Measurements from ENCODE around the gene CLEC20A.
A peak's percentile ranks its signal among the peaks of the same experiment; 100 is the strongest.

The CLEC20A gene

DNA sequence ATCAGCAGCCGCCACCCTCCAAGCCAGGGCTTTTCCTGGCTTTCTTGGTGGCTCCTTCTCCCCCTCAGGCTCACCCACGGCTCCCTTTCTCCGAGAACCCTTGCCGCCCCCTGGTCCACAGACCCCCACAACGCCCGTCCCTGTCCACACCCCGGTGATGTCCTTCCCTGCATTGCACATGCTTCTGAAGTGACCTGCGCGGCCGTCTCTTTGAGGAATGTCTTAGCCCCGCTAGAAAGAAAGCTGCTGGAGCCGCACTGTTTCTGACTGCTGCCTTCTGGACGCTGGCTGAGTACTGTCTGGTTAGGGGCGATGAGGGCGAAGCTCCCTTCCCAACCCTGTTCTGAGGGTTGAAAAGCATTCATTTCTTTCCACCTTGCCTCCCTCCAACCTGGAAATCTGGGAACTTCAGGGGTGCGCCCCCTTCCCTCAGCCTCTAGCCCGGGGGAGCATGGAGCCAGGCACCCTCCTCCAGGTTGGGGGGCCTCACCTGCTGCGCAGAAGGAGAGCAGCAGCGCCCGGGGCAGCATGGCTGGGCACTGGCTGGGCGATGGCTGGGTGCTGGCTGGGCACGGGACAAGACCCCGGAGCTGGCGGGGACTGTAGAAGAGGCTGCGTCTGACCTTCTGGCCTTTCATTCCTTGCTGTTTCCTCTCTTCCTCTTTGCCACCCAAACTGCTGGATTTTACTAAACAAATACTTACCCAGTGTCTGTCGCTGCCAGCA, at the start of gene CLEC20A:
Gene CLEC20A, minus strand, starts transcription at position 555 of the 726 bp plus-strand sequence. Its CDS starts 25 bp downstream, at position 530.
- H3K4me1 ChIP-seq (ENCODE audit: control insufficient read depth, insufficient read depth, low read length): no peaks in the 10 kb centered on the region
- no peaks in the 10 kb centered on the region for H3K9me3 ChIP-seq (ENCODE audit: control insufficient read depth in 2 of 2, low read length in 2 of 2)
- H3K4me3 ChIP-seq (ENCODE audit: low read length in 2 of 2): no peak within 1 kb of the TSS
- no peak within 1 kb of the TSS for H3K27ac ChIP-seq (ENCODE audit: low read length)
- no peaks in the 10 kb centered on the region for H3K36me3 ChIP-seq (ENCODE audit: control insufficient read depth in 2 of 2, insufficient read depth in 2 of 2, low read length in 2 of 2)
- H3K9ac ChIP-seq (ENCODE audit: low read length in 2 of 2): no peak within 1 kb of the TSS
- no peaks in the 10 kb centered on the region for H3K27me3 ChIP-seq (ENCODE audit: control insufficient read depth in 1 of 2, insufficient read depth in 2 of 2, low read length in 2 of 2)

DNA sequence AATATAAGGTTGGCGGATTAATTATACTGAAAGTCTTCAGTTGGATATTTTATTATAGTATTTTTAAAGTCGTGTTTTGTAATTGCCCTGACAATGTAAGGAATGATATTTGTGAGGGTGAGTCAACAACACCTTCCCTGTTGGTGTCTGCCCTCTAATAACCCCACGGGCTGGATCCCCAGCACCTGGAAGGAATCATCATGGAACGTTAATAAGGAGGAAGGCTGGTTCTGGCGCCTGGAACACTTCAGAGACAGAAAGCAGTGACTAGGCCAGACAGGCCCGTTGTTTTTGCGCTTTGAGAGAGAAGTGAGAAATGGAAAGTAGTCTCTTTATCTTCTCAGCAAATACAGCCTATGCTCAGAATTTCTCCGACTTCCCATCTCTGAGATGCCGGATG, 47.8 kb upstream of the CLEC20A start:
- peak overlapping the region in 1 of 2 donors; percentile 43 for H3K4me3 ChIP-seq (ENCODE audit: low read length in 2 of 2)
- H3K9ac ChIP-seq (ENCODE audit: low read length in 2 of 2): peak overlapping the region in 1 of 2 donors; percentile 22
- no peaks in the 10 kb centered on the region for H3K9me3 ChIP-seq (ENCODE audit: control insufficient read depth in 2 of 2, low read length in 2 of 2)
- H3K4me1 ChIP-seq (ENCODE audit: control insufficient read depth, insufficient read depth, low read length): peaks cover 24% of the 10 kb centered on the region
- peaks cover 6% of the 10 kb centered on the region in 2 donors for H3K36me3 ChIP-seq (ENCODE audit: control insufficient read depth in 2 of 2, insufficient read depth in 2 of 2, low read length in 2 of 2)
- peak overlapping the region; percentile 46 for H3K27ac ChIP-seq (ENCODE audit: low read length)
- H3K27me3 ChIP-seq (ENCODE audit: control insufficient read depth in 1 of 2, insufficient read depth in 2 of 2, low read length in 2 of 2): no peaks in the 10 kb centered on the region

DNA sequence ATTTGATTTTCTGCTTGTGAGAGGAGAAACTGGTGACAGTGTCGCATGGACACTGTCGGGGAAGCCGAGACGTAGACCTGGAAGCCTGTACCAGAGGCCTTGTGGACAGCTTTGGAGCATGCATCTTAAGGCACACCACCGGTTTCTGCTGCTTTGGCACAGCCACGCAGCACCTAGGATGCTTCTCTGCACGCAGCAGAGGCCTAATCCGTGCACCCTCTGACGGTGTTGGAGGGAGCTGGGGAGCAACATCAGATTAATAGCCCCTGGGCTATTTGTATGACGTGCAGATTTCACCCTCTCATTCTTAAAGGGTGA, 46.5 kb upstream of the CLEC20A start:
- H3K9ac ChIP-seq (ENCODE audit: low read length in 2 of 2): peak overlapping the region; percentile 62 to 74
- H3K27ac ChIP-seq (ENCODE audit: low read length): peak overlapping the region; percentile 62
- H3K36me3 ChIP-seq (ENCODE audit: control insufficient read depth in 2 of 2, insufficient read depth in 2 of 2, low read length in 2 of 2): peaks cover 6% of the 10 kb centered on the region in 2 donors

DNA sequence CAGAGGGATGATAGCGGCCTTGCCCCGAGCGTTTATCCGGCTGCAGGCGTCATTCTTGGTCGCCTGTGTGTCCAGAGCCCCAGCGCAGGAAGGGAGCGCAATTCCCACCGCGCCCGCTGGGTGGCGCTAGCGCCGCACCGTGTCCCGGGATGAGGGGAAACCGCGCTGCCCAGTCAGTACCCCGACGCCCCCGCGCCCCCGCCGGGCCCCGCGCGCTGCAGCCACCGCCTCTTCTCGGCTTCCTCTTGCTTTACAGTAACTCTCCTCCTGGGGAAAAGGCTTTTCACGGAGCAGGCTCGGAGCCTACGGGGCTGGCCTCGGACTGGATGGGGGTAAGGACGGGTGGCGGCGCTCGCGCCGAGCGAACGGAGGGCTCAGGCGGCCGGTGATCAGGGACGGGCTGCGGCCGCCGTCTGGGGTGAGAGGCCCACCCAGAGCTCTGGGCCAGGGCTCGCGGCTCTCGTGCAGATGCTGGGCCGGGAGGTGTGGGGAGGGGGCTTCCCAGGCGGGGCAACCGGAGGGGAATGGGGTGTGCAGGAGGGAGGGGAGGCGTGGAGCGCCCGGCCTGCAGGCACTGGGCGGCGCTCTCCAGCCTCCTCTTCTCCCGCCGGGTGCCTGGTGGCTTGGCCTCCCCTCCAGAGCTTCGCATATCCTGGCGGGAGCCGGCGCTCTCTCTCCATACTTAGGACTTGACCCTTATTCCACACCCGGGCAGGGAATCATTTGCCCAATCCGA, 46.0 kb upstream of the CLEC20A start:
- H3K9me3 ChIP-seq (ENCODE audit: control insufficient read depth in 2 of 2, low read length in 2 of 2): no peaks in the 10 kb centered on the region
- peak overlapping the region; percentile 62 for H3K27ac ChIP-seq (ENCODE audit: low read length)
- peak overlapping the region; percentile 60 to 94 for H3K4me3 ChIP-seq (ENCODE audit: low read length in 2 of 2)
- H3K27me3 ChIP-seq (ENCODE audit: control insufficient read depth in 1 of 2, insufficient read depth in 2 of 2, low read length in 2 of 2): no peaks in the 10 kb centered on the region
- H3K4me1 ChIP-seq (ENCODE audit: control insufficient read depth, insufficient read depth, low read length): peaks cover 24% of the 10 kb centered on the region
- H3K9ac ChIP-seq (ENCODE audit: low read length in 2 of 2): peak overlapping the region; percentile 74 to 80
- H3K36me3 ChIP-seq (ENCODE audit: control insufficient read depth in 2 of 2, insufficient read depth in 2 of 2, low read length in 2 of 2): peaks cover 4 to 6% of the 10 kb centered on the region in 2 donors

More for the DNA sequence above, 46.5 kb upstream of the CLEC20A start:
- Histone ChIP-seq H3K4me1 (ENCODE audit: control insufficient read depth, insufficient read depth, low read length) (peaks cover 24% of the 10 kb centered on the region), H3K9me3 (ENCODE audit: control insufficient read depth in 2 of 2, low read length in 2 of 2) (no peaks in the 10 kb centered on the region), H3K27me3 (ENCODE audit: control insufficient read depth in 1 of 2, insufficient read depth in 2 of 2, low read length in 2 of 2) (no peaks in the 10 kb centered on the region), H3K4me3 (ENCODE audit: low read length in 2 of 2) (peak overlapping the region; percentile 60 to 94)

DNA sequence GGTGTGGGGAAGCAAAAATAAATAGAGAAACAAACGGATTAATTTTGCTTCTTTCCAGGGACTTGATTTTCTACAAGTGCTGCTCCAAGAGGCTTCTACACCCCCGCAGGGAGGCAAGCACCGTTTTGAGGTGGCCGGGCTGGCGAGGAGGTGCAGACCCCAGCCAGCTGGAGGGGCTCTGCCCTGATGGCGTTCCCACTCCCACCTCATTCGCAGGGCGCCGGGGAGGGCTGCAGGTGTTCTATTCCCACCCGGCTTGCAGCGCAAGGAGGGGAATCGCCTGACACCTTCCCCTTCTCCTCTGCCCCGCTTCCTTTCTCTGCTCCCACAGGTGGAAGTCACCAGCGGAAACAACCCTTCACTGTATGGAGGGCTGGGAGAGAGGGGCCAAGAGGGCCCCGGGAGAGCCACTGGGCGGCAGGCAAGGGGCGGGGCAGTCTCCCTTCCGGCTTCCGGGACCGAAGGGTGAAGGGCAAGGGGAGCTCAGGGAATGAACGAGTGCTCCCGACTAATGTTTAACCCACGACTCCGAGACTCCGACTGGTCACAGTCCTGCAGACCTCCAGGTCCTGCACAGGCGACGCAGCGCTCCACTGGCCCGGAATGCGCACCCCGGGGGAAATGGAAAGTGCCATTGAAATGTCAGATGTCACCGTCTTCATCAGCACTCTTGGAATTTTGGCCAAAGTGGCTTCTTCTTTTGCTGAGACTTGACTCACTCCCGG, 45.2 kb upstream of the CLEC20A start:
- Histone ChIP-seq H3K4me3 (ENCODE audit: low read length in 2 of 2) (peak overlapping the region; percentile 60 to 94), H3K9ac (ENCODE audit: low read length in 2 of 2) (peak overlapping the region; percentile 44 to 80), H3K4me1 (ENCODE audit: control insufficient read depth, insufficient read depth, low read length) (peaks cover 29% of the 10 kb centered on the region), H3K27ac (ENCODE audit: low read length) (peak overlapping the region; percentile 31), H3K36me3 (ENCODE audit: control insufficient read depth in 2 of 2, insufficient read depth in 2 of 2, low read length in 2 of 2) (peaks cover 4% of the 10 kb centered on the region in 2 donors), H3K27me3 (ENCODE audit: control insufficient read depth in 1 of 2, insufficient read depth in 2 of 2, low read length in 2 of 2) (no peaks in the 10 kb centered on the region), H3K9me3 (ENCODE audit: control insufficient read depth in 2 of 2, low read length in 2 of 2) (no peaks in the 10 kb centered on the region)

DNA sequence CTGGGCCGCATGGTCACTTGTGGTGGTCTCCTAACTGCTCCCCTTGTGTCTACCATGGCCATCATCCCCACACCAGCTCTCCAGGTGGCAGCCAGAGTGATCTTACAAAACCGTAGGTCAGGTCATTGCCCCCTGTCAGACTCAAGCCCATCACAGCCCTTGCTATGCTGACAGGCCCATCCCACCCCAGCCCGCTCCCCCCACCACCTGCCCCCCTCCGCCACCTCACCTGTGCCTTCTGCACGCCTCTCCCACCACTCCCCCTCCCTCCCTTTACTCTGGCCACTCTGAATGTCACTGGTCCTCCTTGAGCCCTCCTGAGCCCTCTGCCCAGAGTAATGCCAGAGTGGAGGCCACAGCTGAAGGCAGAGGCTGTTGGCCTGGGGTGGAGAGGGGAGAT, 44.6 kb upstream of the CLEC20A start:
- H3K36me3 ChIP-seq (ENCODE audit: control insufficient read depth in 2 of 2, insufficient read depth in 2 of 2, low read length in 2 of 2): peaks cover 4% of the 10 kb centered on the region in 2 donors
- H3K27ac ChIP-seq (ENCODE audit: low read length): no peak overlapping the region
- no peaks in the 10 kb centered on the region for H3K9me3 ChIP-seq (ENCODE audit: control insufficient read depth in 2 of 2, low read length in 2 of 2)
- no peaks in the 10 kb centered on the region for H3K27me3 ChIP-seq (ENCODE audit: control insufficient read depth in 1 of 2, insufficient read depth in 2 of 2, low read length in 2 of 2)
- peak overlapping the region in 1 of 2 donors; percentile 80 for H3K9ac ChIP-seq (ENCODE audit: low read length in 2 of 2)
- peaks cover 29% of the 10 kb centered on the region for H3K4me1 ChIP-seq (ENCODE audit: control insufficient read depth, insufficient read depth, low read length)
- H3K4me3 ChIP-seq (ENCODE audit: low read length in 2 of 2): peak overlapping the region; percentile 60 to 94

DNA sequence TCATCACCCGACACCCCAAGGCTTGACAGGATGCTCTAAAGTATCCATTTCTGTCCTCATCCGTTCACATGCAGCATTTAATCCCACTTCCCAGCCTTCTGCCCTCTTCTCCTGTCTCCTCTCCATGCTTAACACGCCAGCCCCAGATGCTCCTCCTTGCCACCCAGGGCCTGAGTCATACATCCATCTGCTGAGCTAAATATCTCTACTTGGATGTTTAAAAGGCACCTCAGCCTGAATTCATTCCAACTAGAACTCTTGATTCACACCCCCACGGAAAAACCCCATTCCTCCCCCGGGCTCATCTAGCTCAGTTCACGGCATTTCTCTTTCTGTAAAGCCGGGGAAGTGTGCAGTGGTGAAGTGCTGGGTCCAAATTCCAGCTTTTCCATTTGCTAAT, 43.9 kb upstream of the CLEC20A start:
- peaks cover 1 to 2% of the 10 kb centered on the region in 2 donors for H3K36me3 ChIP-seq (ENCODE audit: control insufficient read depth in 2 of 2, insufficient read depth in 2 of 2, low read length in 2 of 2)
- no peak overlapping the region for H3K27ac ChIP-seq (ENCODE audit: low read length)
- no peak overlapping the region for H3K9ac ChIP-seq (ENCODE audit: low read length in 2 of 2)
- H3K4me3 ChIP-seq (ENCODE audit: low read length in 2 of 2): no peak overlapping the region
- H3K27me3 ChIP-seq (ENCODE audit: control insufficient read depth in 1 of 2, insufficient read depth in 2 of 2, low read length in 2 of 2): no peaks in the 10 kb centered on the region
- no peaks in the 10 kb centered on the region for H3K9me3 ChIP-seq (ENCODE audit: control insufficient read depth in 2 of 2, low read length in 2 of 2)
- peaks cover 29% of the 10 kb centered on the region for H3K4me1 ChIP-seq (ENCODE audit: control insufficient read depth, insufficient read depth, low read length)

DNA sequence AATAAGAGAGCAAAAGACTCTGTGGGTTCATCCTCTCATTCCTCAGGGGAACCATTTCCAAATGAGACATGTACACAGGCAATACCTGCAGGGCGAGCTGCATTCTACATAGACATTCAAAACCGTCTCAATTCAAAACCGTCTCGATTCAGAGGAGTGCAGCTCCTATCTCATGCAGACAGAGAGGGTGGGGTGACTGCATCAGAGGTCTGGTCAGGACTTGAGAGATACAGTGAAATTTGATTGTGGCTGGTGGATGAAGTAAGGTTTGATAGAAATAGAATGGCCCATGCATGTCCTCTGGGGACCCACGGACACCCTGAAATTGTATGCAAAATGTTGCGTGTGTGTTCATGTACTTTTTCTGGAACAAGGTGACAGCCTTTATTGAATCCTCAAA, 43.4 kb upstream of the CLEC20A start:
- Histone ChIP-seq H3K4me3 (ENCODE audit: low read length in 2 of 2) (no peak overlapping the region), H3K9ac (ENCODE audit: low read length in 2 of 2) (no peak overlapping the region), H3K4me1 (ENCODE audit: control insufficient read depth, insufficient read depth, low read length) (peaks cover 29% of the 10 kb centered on the region), H3K27me3 (ENCODE audit: control insufficient read depth in 1 of 2, insufficient read depth in 2 of 2, low read length in 2 of 2) (no peaks in the 10 kb centered on the region), H3K36me3 (ENCODE audit: control insufficient read depth in 2 of 2, insufficient read depth in 2 of 2, low read length in 2 of 2) (no peaks in the 10 kb centered on the region), H3K9me3 (ENCODE audit: control insufficient read depth in 2 of 2, low read length in 2 of 2) (no peaks in the 10 kb centered on the region), H3K27ac (ENCODE audit: low read length) (no peak overlapping the region)

DNA sequence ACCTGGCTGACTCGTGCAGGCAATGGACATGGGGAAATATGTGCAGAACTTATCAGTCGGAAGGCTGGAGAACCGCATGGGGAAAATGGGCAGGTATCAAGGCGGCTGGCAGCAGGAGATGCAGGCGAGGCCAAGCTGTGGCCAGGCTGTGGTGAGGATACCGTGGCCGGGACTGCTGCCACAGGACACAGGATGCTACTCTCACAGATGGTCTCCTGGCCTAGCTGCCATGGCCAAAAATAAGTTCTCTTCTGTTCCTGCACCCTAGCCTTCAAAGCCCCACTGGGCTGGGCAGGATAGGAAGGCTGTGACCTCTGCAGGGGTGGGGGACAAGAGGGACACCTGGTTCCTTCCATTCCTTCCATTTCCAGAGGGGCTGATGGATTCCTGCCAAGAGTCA, 42.5 kb upstream of the CLEC20A start:
- Histone ChIP-seq H3K36me3 (ENCODE audit: control insufficient read depth in 2 of 2, insufficient read depth in 2 of 2, low read length in 2 of 2) (no peaks in the 10 kb centered on the region), H3K27me3 (ENCODE audit: control insufficient read depth in 1 of 2, insufficient read depth in 2 of 2, low read length in 2 of 2) (no peaks in the 10 kb centered on the region), H3K9ac (ENCODE audit: low read length in 2 of 2) (no peak overlapping the region), H3K4me3 (ENCODE audit: low read length in 2 of 2) (no peak overlapping the region), H3K27ac (ENCODE audit: low read length) (no peak overlapping the region), H3K9me3 (ENCODE audit: control insufficient read depth in 2 of 2, low read length in 2 of 2) (no peaks in the 10 kb centered on the region), H3K4me1 (ENCODE audit: control insufficient read depth, insufficient read depth, low read length) (peaks cover 20% of the 10 kb centered on the region)

DNA sequence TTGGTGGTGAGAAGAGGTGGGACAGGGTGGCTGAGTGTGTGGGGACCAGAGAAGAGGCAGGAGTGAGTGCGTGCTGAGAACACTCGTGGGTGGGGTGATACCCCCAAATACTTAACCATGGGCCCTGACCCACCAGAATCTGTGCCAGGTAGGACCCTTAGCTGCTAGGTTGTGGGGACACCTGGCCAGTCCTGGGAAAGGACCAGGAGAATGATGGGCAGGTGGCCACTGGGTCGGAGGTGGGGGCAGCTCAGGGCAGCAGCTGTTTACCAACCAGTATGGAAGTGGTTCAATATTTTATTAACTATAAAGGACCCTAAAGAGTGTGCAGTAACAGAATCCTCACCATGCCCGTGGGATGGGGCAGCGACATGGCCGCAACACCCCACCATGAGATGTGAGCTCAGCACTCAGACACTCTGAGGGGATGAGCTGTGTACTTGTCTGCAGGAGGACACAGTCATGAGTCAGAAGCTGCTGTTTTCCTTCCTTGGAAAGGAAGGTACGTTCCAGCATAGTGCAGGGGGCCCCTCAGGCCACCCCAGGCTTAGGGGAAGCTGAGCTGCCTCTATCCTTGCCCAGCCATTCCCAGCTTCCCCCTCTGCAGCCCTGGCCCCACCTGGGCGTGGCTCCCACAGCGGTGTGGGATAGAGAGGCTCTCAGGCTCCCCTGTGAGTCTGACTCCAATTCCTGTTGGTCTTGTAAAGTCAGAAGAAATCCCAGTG, 41.6 kb upstream of the CLEC20A start:
- H3K4me1 ChIP-seq (ENCODE audit: control insufficient read depth, insufficient read depth, low read length): peaks cover 16% of the 10 kb centered on the region
- H3K4me3 ChIP-seq (ENCODE audit: low read length in 2 of 2): no peak overlapping the region
- H3K9ac ChIP-seq (ENCODE audit: low read length in 2 of 2): no peak overlapping the region
- no peaks in the 10 kb centered on the region for H3K9me3 ChIP-seq (ENCODE audit: control insufficient read depth in 2 of 2, low read length in 2 of 2)
- H3K36me3 ChIP-seq (ENCODE audit: control insufficient read depth in 2 of 2, insufficient read depth in 2 of 2, low read length in 2 of 2): no peaks in the 10 kb centered on the region
- no peak overlapping the region for H3K27ac ChIP-seq (ENCODE audit: low read length)
- H3K27me3 ChIP-seq (ENCODE audit: control insufficient read depth in 1 of 2, insufficient read depth in 2 of 2, low read length in 2 of 2): no peaks in the 10 kb centered on the region
